Panc1 (cell line): Measurements from ENCODE around the gene OSBPL10.

Experiments
- CTCF ChIP-seq: fragments of 450-650 bp; IDR thresholded peaks from 2 replicates; pipeline ENCODE4 v1.5.1; 2017; ENCODE audit warnings: mild to moderate bottlenecking
- POLR2AphosphoS5 ChIP-seq: IDR thresholded peaks from 2 replicates; pipeline ENCODE4 v1.6.1; 2012; ENCODE audit warnings: mild to moderate bottlenecking, low read depth, low read length, moderate library complexity
- TCF7L2 ChIP-seq: IDR thresholded peaks from 2 replicates; pipeline ENCODE4 v1.6.1; 2011; ENCODE audit warnings: mild to moderate bottlenecking, low read depth, low read length, inconsistent platforms

- TF ChIP-seq CTCF: no peak
- no peak for TF ChIP-seq POLR2AphosphoS5
- TF ChIP-seq TCF7L2: no peak
Observed at GRCh38 chr3:31659246-31659645, 321.8 kb downstream of the OSBPL10 start.
